HG03565 (cell line): ENCODE measurements around the gene LARGE1.
"Not testable (repeated sequence)": the region's sequence is repeated elsewhere in the genome, so short reads cannot be mapped to it uniquely, and the experiment has no call there.

Experiments used
- ATAC-seq: cut with Tn5 transposase; IDR thresholded peaks from one replicate; pipeline ENCODE4 v1.9.1; 2021; ENCODE audit warnings: mild to moderate bottlenecking, moderate library complexity; ENCODE audit not compliant: unreplicated experiment

LARGE1 gene

DNA sequence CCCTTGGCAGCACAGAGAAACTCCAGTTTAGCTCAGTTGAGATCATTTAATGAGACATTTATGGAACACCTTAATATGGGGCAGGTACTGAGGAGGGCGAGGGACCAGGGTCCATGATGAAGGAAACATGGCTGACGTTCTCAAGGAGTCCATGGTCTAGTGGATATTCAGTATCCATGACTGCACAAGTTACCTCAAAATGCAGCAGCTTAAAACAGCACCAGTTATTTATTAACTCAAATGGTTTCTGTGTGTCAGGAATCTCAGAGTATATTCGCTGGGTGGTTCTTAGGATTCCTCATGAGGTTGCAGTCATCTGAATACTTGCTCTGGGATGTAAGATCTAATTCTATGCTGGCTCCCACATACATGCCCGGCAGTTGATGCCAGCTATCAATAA, 346.8 kb downstream of the LARGE1 start:
- ATAC-seq, result no peak

GRCh38 chr22:33572086-33572485, 348.2 kb downstream of the LARGE1 start:
- no peak for ATAC-seq

GRCh38 chr22:33570110-33570509, 350.2 kb downstream of the LARGE1 start:
- no peak for ATAC-seq

DNA sequence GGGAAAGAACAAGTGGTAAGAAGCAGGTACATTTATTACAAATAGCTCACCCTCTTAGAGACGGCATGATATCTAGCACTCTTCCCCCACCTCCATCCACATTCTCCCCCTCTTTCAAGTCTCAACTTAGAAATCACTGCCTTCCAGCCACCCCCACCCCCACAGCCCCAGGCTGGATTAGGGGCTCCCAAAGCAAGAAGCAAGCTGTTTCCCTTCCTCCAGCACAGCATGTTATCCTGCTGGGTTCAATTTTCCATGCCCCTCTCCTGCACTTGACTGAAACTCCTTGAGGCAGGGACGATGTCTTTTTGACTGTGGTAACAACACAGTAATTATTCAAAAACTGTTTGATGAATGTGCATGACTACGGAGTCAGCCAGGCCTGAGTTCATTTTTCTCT, 350.7 kb downstream of the LARGE1 start:
- ATAC-seq, result no peak

DNA sequence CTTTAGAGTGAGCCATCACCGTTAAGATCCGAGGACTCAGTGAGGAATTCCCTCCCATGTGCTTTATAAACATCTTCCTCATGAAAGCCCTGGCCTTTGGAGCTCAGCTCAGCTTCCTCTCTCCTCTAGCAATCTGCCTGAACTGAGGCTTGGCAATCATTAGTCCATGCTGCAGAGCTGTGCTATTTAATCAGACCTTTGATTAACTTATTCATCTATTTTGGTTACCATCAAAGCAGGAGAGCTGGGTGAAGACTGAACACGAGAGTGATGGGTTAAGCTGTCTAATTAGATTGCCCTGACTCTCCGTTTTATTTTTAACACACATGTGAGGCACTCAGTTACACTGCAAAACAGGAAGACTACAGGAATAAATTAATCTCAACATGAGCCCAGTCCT, 351.3 kb downstream of the LARGE1 start:
- ATAC-seq, result no peak

- ATAC-seq, result not testable (repeated sequence)
Observed at GRCh38 chr22:33566495-33566894, 353.8 kb downstream of the LARGE1 start.

GRCh38 chr22:33565580-33565995, 354.7 kb downstream of the LARGE1 start:
- ATAC-seq, result peak; percentile 29

GRCh38 chr22:33564683-33565082, 355.6 kb downstream of the LARGE1 start:
- ATAC-seq, result no peak

DNA sequence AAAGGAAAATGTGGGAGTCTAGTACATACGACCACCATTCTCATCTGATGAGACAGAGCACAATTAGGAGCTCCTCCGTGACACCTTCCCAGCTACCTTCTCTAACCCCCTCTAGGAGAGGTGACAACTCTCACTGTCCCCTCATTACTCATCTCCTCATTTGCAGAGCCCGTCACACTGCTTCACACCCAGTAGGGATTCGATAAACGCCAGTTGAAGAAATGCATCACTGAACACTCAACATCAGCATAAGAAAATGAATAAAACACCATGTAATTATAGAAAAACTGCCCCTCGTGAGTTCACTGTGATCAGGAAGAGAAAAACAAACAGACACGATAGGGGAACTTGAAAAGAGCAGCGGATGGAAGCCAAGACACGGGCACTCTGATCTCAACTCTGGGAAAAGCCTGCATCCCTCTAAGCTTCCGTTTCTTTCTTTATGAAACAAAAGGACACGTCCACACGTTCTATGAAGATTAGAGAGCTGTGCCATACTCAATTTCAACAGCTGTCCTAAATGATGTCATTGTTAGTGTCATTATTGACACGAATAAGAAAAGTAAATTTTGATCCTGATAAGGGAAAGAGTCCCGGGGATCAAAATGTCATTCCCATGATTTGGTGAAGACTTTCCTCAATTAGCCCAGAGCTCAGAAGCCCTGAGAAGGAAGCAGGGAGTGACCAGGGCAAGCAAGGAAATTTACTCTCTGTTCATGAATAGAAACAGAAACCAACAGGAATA, 356.9 kb downstream of the LARGE1 start:
- ATAC-seq, result no peak

DNA sequence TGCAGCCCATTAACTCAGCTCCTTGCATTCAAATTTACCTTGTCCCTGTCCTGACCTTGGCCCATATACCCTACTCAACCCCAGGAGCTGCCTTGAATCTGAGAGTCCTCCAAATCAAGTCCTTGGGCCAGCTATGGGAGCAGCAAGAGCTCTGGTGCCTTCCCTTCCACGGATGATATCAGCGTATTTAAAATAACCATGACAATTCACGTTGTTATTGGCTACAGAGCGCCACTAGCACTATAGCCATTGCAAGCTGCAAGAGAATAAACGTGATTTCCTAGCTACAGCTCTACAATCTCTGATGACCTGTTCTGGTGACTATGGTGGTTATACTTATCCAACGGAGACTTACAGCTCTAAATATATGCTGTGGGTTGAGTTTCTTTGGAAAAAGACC, 357.8 kb downstream of the LARGE1 start:
- ATAC-seq, result no peak

DNA sequence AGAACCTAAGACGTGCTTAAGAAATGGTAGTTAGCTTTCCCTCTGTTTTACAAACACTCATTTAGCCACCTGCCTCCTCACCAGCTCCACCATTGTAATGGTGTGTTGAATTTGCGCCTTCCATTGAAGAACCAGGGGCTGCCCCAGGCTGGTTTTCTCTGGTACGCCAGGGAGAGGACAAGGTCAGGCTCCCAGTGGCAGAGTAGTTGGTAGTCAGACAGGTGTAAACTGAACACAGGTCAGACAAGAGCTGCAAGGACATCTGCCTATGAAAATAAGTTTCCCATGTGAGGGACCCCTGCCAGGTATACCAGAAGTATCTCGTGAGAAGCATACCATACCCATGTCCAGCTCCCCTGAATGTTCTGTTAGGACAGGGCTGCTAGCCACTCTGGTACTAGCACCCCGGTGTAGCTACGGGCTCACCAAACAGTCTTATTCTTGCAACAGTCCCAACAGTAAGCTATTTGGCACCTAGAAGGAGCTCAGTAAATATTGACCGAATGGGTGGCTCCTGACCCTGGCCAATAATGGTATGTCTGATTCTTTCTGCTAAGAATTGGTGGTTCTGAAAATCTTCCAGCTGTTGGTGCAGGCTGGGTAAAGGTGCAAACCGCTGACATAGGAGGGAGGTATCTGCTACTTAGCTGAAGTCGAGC, 359.0 kb downstream of the LARGE1 start:
- ATAC-seq, result no peak

GRCh38 chr22:33557836-33558235, 362.4 kb downstream of the LARGE1 start:
- no peak for ATAC-seq

DNA sequence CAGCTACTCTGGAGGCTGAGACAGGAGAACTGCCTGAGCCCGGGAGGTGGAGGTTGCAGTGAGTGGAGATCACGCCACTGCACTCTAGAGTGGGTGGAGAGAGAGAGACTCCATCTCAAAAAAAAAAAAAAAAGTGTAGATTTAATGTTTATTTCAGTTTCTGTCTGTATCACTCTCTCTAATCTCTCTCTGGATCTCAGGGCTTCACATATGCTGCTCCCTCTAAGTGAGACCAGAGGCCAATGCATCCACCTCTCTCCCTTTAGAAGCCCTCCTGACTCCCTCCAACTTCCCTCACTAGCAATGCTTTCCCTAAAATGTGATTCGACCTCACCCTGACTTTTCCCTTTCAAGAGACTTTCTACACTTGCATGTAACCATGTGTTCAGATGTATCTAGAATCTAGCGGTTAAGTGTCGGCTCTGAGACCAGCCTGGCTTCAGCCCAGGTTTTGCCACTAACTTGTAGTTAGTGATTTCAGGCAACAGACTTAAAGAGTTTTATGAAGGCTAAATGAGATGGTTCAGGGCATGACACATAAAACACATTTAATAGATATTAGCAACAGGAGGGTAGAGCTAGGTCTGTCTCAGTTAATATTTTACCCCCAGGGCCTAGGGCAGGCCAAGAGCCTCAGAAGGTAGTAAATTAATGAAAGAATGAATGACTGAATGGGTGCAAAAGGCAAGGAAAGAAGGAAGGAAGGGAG, 364.3 kb downstream of the LARGE1 start:
- ATAC-seq, result no peak

GRCh38 chr22:33553493-33553892, 366.8 kb downstream of the LARGE1 start:
- no peak for ATAC-seq

DNA sequence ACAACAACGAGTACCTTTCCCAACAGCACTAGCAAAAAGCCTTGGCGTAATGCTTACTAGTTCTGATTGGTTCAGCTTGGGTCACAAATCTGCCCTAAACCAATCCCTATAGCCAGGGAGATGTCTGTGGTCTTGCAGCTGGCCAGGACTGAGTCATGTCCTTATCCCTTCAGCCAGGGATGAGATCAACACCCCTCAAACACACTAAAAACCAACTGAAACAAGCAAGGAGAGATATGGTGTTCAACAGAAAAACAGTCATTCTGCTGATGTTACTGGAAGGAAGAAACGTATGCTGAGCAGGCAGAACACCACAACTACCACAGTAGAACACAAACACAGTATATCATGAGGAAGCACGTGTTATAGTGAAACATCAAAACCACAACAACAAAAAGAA, 375.6 kb downstream of the LARGE1 start:
- ATAC-seq, result no peak

DNA sequence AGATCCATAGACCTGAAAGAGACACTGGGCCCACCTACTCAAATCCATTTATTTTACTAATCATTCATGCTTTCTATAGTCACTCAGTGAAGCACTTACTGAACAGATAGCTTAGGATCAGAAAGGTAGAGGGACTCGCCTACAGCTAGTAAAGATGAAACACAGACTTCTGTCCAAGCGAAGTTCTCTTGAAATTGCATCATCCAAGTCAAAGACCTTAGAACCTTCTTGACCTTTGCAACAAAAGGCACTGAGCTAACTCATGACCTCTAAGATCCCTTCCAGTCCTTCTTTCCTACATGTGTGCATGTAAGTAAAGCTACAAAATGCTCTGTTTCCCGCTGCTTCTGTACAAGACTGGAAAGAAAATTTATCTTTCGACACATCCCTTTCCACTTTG, 377.6 kb downstream of the LARGE1 start:
- no peak for ATAC-seq

GRCh38 chr22:33542153-33542552, 378.1 kb downstream of the LARGE1 start:
- no peak for ATAC-seq

DNA sequence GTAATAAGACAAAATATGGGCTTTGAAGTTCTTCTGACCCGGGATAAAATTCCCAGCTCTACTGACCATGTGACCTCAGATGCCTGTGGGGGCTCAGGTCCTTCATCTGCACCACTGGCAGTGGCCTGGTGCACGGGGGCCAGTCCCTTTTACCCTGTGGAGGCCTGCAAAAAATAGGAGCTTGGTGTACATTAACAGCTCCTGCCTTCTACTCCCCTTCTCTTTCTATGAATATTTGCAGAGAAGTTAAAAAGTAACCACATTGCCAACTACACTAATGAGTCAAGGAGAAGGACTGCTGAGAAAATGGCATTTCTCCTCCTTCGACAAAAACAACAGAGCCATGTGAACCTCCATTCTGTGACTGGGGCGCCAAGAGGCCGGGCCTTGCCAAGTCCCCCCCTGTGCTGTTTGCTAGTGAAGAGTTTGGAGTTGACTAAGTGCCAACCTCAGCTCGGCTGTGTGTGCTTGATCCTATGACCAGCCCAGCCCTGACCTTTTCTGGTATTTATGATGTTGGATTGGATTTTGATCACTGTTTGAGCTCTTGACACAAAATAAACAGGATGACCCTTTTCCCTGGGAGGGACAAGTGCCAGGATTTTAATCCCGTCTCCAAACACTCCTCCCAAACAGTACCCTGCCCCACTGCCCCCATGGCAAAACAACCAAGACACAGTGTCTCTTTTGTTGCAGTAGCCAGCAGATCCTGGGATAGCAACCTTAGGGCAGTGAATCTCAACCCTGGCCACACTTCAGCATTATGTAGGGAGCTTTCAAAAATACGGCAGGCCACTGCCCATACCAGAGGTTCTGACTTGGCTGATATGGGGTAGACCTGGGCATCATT, 380.1 kb downstream of the LARGE1 start:
- no peak for ATAC-seq

DNA sequence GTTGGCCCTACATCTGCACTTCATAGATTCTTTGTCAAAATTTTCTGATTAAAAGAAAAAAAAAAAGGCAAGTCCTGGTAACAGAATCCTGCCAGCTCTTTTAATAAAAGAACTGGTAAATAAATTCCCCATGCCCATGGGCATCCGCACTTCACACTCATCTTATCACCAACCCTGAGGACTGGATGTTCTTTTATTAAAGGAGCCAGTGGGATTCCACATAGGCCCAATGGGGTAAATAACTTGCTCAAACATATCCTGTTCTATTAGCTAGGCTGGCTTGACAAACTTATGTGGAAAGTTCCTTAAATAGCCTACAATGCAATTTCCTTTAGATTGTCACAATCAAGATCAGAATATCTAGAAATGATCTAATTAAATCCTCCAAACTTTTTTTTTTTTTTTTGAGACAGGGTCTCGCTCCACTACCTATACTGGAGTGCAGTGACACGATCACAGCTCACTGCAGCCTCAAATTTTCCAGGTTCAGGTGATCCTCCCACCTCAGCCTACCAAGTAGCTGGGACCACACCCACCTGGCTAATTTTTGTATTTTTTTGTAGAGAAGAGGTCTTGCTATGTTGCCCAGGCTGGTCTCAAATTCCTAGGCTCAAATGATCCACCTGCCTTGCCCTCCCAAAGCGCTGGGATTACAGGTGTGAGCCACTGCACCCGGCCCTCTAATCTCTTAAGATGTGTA, 380.9 kb downstream of the LARGE1 start:
- ATAC-seq, result no peak

DNA sequence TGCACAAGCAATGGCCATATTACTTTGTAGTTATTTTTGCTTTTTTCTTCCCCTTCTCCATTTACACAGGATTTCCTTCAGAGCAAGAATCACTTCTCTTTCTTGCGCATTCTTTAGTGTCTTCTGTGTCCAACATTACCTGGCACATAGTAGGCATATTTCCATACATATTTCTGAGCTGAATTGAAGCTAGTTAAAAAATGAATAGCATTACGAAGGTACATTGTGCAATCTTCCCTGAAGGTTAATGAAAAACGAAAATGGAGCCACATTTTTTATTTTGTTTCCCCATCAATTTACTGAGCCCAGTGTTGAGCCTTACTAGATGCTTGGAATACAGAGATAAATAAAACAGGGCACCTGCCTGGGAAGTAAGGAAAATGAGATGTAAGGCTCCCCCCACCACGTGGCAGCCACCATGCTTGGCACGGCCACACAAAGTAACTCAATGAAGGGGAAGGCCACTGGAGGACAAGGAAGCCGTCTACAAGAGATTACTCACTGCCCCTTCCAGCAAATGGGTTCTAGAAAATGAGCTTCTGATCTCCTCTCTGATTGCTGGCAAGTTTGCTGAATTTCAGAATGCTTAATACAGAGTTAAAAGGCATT, 381.9 kb downstream of the LARGE1 start:
- ATAC-seq, result no peak
